ENCODE results near the gene SOX5. TPM values are rescaled to one million over a fixed set of nuclear protein-coding genes. Genes with fewer than 3 reads are reported as not detected.
"Not testable (repeated sequence)": the region's sequence is repeated elsewhere in the genome, so short reads cannot be mapped to it uniquely, and the experiment has no call there.

SOX5 gene
- total RNA-seq, 1 donor from 2014 or later = 2.9 TPM

DNA sequence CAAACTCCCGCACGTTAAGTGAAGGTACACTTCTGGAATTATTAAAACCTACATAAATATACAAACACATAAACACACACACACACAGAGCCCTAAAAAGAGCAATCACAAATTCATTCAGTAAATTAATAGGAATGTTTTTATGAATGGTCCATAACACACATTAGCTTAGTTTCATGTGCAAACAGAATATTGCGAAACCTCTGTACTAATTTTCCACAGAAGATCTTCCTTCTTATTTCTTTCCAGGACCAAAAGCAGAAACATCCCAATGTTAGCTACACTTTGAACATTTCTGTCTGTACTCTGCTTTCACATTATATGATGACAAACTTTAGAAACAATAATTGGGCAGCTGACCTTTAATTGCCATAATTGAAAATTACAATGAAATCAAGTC, 101.6 kb downstream of the SOX5 start:
- TF ChIP-seq, protein P1, sequence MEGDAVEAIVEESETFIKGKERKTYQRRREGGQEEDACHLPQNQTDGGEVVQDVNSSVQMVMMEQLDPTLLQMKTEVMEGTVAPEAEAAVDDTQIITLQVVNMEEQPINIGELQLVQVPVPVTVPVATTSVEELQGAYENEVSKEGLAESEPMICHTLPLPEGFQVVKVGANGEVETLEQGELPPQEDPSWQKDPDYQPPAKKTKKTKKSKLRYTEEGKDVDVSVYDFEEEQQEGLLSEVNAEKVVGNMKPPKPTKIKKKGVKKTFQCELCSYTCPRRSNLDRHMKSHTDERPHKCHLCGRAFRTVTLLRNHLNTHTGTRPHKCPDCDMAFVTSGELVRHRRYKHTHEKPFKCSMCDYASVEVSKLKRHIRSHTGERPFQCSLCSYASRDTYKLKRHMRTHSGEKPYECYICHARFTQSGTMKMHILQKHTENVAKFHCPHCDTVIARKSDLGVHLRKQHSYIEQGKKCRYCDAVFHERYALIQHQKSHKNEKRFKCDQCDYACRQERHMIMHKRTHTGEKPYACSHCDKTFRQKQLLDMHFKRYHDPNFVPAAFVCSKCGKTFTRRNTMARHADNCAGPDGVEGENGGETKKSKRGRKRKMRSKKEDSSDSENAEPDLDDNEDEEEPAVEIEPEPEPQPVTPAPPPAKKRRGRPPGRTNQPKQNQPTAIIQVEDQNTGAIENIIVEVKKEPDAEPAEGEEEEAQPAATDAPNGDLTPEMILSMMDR (IDR thresholded peaks at IDR 0.05; ENCODE audit: borderline replicate concordance) = no peak
- Histone ChIP-seq H3K4me1 (no peaks in the 10 kb centered on the region), H3K36me3 (no peaks in the 10 kb centered on the region), H3K4me3 (no peak overlapping the region), H3K9me3 (replicated peaks) (no peaks in the 10 kb centered on the region), H3K27me3 (ENCODE audit: low read depth) (no peaks in the 10 kb centered on the region), H3K27ac (replicated peaks) (no peak overlapping the region)
- DNase-seq = no peak
- intact Hi-C loops (cut with micrococcal nuclease) = no loop called here

DNA sequence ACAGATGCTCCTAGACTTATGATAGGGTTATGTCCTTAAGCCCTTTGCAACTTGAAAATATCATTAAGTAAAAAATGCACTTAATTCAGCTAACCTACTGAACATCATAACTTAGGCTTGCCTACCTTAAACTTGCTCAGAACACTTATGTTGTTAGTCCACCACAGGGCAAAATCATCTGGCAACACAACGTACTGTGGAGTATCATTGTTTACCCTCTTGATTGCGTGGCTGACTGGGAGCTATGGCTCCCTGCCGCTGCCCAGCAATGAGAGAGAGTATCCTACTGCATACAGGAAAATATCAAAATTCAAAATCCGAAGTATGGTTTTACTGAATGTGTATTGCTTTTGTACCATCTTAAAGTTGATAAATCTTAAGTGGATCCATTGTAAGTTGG, 105.5 kb downstream of the SOX5 start:
- H3K27ac ChIP-seq (replicated peaks) = no peak overlapping the region
- no peaks in the 10 kb centered on the region for H3K4me1 ChIP-seq
- no peaks in the 10 kb centered on the region for H3K27me3 ChIP-seq (ENCODE audit: low read depth)
- H3K36me3 ChIP-seq = no peaks in the 10 kb centered on the region
- no peak for DNase-seq
- TF ChIP-seq, protein P1 (IDR thresholded peaks at IDR 0.05; ENCODE audit: borderline replicate concordance) = no peak
- H3K9me3 ChIP-seq (replicated peaks) = no peaks in the 10 kb centered on the region
- intact Hi-C loops (cut with micrococcal nuclease) = no loop called here
- no peak overlapping the region for H3K4me3 ChIP-seq

DNA sequence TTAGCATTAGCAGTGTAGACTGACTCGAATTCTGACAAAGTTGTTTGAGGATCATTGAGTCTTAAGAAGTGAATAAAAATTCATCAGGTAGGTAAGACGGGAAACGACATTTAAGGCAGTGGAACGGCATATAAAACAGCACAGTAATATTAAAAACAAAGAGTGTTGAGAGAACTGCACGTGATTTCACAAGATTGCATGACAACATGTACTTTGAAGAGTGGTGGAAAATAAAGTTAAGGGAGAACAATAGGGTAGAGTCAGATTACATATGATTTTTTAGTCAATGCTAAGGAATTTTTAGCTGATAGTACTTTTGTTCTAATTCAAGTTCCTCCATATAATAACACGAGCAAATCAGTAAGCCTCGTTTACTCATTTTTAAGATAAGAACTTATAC, 115.4 kb downstream of the SOX5 start:
- Histone ChIP-seq H3K9me3 (replicated peaks) (no peaks in the 10 kb centered on the region), H3K4me1 (no peaks in the 10 kb centered on the region), H3K4me3 (no peak overlapping the region), H3K27ac (replicated peaks) (no peak overlapping the region), H3K27me3 (ENCODE audit: low read depth) (no peaks in the 10 kb centered on the region), H3K36me3 (no peaks in the 10 kb centered on the region)
- DNase-seq = no peak
- intact Hi-C loops (cut with micrococcal nuclease) = no loop called here
- TF ChIP-seq, protein P1 (IDR thresholded peaks at IDR 0.05; ENCODE audit: borderline replicate concordance) = no peak

DNA sequence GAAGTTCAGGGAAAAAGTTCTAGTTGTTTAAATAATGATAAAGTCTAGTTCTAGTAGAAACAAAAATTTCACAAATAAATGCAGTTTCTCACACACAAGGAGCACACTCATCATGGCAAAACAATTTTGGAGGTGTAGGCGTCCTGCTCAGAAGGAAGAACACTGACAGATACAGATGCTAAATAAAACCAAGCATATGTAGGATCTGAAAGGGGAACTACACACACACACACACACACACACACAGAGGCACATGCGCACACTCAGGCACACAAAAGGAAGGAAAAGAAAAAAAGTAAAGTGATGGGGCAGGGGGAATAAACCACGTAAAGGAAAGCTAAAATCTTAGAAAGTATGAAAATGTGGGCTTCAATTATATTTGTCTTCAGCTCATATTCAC, 117.7 kb downstream of the SOX5 start:
- Histone ChIP-seq H3K4me3 (no peak overlapping the region), H3K4me1 (no peaks in the 10 kb centered on the region), H3K9me3 (replicated peaks) (no peaks in the 10 kb centered on the region), H3K27me3 (ENCODE audit: low read depth) (no peaks in the 10 kb centered on the region), H3K27ac (replicated peaks) (no peak overlapping the region), H3K36me3 (no peaks in the 10 kb centered on the region)
- TF ChIP-seq, protein P1 (IDR thresholded peaks at IDR 0.05; ENCODE audit: borderline replicate concordance) = no peak
- intact Hi-C loops (cut with micrococcal nuclease) = no loop called here
- no peak for DNase-seq

DNA sequence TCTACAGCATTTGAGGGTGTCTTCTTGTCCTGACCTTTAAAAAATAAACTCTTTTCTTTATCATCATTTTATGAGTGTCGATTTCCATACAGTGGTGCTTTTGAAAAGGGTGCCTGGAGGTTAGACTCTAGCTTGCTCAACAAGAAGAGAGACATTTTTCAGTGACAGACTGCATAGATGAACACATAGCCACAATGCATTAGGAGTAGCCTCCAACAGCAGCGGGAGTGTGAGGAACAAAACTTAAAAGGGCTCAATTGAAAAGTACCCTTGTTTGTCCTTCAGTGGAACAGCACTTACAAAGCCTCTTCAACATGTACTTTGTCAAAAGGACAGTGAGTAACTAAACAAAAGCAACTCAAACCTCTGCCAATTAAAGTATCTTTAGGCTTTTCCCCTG, 119.3 kb downstream of the SOX5 start:
- Histone ChIP-seq H3K9me3 (replicated peaks) (no peaks in the 10 kb centered on the region), H3K27me3 (ENCODE audit: low read depth) (no peaks in the 10 kb centered on the region), H3K27ac (replicated peaks) (no peak overlapping the region), H3K36me3 (no peaks in the 10 kb centered on the region), H3K4me1 (no peaks in the 10 kb centered on the region), H3K4me3 (no peak overlapping the region)
- TF ChIP-seq, protein P1 (IDR thresholded peaks at IDR 0.05; ENCODE audit: borderline replicate concordance) = no peak
- no peak for DNase-seq
- intact Hi-C loops (cut with micrococcal nuclease) = no loop called here

DNA sequence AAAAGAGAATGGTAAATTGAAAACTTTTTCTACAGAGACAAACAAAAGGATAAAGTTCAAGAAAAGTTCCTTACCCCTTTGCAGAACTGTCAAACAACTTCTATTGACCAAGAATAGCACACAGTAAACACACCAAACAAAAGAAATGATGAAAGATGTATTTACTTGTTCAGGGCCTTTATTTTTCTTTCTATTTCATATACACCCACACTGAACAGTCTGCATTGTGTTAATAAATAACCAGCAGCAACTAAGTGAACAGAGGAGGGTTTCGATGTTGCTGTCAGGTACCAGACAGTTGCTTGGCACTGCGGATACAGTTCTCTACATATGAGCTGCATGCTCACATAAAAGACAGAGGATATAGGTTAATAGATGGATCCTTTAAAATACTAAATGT, 122.1 kb downstream of the SOX5 start:
- intact Hi-C loops (cut with micrococcal nuclease) = no loop called here
- H3K27me3 ChIP-seq (ENCODE audit: low read depth) = no peaks in the 10 kb centered on the region
- no peaks in the 10 kb centered on the region for H3K36me3 ChIP-seq
- H3K4me3 ChIP-seq = no peak overlapping the region
- H3K4me1 ChIP-seq = no peaks in the 10 kb centered on the region
- no peaks in the 10 kb centered on the region for H3K9me3 ChIP-seq (replicated peaks)
- TF ChIP-seq, protein P1 (IDR thresholded peaks at IDR 0.05; ENCODE audit: borderline replicate concordance) = no peak
- H3K27ac ChIP-seq (replicated peaks) = no peak overlapping the region
- DNase-seq = no peak

DNA sequence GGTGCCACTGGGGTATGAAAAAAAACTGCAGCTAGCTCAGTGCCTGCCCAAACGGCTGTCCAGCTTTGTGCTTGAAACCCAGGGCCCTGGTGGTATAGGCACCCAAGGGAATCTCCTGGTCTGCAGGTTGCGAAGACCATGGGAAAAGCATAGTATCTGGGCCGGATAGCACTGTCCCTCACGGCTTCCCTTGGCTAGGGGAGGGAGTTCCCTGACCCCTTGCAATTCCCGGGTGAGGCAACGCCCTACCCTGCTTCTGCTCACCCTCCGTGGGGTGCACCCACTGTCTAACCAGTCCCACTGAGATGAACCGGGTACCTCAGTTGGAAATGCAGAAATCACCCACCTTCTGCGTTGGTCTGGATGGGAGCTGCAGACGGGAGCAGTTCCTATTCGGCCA, 124.3 kb downstream of the SOX5 start:
- not testable (repeated sequence) for H3K9me3 ChIP-seq (replicated peaks)

More for the DNA sequence above, 124.3 kb downstream of the SOX5 start:
- H3K27ac ChIP-seq (replicated peaks); H3K36me3 ChIP-seq; H3K4me3 ChIP-seq; H3K27me3 ChIP-seq (ENCODE audit: low read depth); intact Hi-C loops (cut with micrococcal nuclease); H3K4me1 ChIP-seq; DNase-seq: not testable (repeated sequence)

Data from left ventricle myocardium inferior (tissue), 1 donor.